Measurements from ENCODE around the gene ZC3H8.
A peak's percentile ranks its signal among the peaks of the same experiment; 100 is the strongest.

The ZC3H8 gene

DNA sequence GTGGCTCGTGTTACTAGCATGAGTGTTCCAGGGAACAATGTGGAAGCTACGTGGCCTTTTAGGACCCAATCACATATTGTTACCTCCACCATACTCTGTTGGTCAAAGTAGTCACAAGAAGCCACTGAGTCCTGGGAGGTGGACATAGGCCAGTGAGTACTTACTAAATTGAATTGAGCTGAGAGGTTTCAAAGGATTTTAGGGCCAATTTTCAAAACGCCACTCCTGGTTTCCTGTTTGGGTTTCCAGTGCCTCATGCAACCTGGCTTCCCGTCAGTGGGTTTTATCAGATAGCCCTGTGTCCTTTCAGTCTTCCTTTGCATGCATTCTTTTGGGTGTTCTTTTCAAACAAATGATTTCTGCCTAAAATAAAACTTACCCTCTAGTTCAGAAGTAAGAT lies 60.4 kb downstream of the ZC3H8 start:
- DNase-seq = no peak

DNA sequence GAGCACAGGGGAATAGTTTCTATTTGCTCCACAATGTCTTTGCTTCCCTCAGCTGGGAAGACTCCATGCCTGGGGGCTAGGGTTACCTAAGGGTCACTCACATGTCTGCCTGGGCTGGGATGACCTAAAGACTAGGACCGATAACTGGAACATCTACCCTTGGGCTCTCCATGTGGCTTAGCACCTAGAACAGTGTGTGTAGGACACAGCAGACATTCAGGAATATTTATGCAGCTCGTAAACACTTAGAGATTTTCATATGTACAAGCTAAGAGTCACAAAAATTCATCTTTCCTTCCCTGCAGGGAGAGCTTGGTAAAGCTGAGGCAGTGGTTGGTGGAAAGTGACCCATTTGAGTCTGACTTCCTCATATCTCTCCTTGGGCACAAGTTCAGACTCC lies 60.8 kb downstream of the ZC3H8 start:
- DNase-seq = no peak

DNA sequence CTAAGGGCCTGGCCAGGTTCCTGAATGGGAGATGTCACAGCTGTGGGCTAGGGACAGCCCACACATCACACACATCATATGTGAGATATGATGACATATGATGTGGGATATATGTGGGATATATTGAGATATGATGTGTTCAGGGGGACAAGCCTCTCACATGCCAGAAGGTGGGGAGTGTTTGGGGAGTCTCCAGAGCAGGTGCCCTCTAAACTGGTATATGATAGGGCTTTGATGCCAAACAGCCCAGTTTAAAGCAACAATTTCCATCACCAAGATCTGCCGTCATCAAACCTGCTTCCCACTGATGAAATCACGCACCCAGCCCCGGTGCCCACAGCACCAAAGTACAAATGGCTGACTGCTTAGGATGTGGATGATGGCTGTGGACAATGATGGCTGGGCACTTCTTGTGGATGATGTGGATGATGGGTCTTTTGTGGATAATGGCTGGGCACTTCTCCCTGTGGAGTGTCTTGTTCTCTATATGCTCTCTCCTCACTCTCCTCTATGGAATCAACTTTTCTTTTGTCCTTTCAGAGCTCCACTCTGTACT lies 65.8 kb downstream of the ZC3H8 start:
- peak; percentile 7 to 29 for DNase-seq

DNA sequence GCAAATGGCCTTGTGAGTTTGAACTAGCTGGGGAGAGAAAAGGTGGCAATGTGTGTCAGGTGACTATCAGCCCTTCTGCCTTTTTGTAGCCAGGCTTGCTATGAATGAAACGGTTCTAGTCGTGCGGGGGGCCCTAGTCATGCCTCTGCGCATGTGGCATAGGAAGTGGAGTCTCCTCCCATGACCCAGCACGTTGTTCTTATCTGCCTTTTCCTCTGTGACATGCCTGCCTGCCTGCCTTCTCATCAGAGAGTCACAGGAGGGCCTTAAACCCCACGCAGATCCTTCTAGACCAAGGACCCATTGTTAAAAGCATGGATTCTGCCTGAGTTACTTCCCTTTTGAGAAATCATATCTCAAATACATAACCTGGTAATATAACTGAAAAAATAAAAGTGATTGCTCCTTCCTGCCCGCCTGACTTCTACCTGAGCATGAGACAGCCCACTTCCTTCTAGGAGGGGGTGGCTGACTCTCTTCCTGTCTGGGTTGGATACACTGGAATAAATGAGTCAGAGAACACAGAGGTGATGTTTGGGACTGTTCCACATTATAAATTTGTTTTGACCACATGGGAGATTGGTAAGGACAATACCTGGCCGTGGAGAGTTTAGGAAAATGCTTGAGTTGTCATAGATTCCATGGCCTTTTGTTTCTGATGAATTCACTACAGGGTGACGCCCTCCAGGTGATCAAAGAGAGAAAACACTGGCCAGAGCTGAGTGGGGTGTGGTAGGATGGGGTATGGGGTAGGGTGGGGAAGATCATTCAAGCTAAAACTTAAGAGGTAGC lies 66.8 kb downstream of the ZC3H8 start:
- peak; percentile 80 to 86 for DNase-seq

DNA sequence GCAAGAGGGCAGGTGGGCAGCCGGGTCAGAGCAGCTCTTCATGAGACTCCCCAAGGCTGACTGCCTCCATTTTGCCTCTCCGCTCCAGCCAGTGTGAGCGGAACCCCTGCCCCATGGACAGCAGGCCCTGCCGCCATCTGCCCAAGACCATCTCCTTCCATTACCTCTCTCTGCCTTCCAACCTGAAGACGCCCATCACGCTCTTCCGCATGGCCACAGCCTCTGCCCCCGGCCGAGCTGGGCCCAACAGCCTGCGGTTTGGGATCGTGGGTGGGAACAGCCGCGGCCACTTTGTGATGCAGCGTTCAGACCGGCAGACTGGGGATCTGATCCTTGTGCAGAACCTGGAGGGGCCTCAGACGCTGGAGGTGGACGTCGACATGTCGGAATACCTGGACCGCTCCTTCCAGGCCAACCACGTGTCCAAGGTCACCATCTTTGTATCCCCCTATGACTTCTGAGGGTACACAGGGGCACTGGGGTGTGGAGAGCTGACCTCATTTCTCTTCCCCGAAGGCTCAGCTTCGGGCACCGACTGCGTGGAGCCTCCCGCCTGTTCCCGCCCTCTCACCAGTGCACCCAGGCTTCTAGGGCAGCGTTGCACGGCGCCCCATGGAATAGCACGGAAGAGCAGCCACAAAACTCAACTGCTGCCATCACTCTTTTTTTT lies 67.7 kb downstream of the ZC3H8 start:
- DNase-seq = peak; percentile 14 to 43

DNA sequence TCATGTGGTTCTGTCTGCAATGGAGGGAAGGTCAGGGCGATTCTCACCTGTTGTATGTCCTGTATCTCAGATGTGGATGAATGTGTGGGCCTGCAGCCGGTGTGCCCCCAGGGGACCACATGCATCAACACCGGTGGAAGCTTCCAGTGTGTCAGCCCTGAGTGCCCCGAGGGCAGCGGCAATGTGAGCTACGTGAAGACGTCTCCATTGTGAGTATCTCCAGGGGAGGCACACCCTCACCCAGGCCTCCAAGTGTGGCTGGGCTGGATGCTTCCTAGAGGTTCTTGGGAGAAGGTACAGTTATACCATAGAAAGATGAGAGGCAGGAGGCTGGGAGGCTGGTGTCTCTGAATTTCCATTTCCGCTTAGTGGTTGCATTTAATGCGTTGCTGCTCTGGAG lies 69.7 kb downstream of the ZC3H8 start:
- no peak for DNase-seq

DNA sequence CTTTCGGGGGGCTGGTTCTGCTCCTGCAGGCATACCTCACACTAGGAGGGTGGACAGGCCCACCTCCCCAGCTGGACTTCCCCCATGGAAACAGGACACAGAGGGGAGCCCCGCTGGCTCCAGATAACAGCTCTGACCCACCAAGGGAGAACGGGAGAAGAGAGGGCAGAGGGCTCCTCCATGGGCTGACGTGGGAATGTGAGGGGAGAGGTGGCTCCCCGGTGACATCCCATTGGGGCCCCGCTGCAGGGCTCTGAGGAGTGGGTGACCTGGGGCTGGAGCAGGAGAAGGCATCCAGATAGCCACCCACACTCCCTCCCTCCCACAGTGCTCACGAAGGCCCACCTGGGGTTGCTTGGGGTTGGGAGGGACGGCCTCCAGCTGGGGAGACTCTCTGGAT lies 70.7 kb downstream of the ZC3H8 start:
- no peak for DNase-seq

DNA sequence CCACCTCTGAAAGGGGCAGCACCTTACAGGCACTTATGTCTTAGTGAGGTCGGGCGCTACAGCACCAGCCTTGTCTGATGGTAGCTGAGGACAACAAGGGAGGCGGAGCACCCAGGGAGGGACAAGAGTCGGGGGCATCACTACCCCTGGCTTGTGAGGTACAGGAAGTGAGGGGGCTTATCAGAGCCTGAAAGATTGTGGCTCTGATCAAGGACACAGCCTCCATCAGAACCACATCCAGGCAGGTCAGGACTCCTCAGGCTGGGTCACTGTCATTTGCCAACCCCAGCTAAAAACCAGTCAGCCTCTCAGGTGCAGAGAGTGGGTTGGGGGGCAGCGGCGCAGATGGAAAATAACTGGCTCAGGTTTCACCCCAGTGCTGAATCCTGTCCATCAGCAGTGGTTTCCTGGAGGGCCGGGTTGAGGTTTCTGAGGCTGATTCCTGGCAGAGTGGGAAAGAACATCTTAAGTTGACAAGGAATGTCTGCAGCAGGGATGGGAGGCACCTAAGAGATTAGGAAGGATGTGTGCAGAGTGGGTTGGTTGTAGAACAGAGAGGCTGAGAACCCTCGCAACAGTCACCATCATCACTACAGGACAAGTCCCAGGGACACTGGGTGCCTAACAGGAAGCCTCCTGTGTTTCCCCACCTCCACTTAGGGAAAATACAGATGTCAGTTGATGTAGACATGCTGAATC lies 71.4 kb downstream of the ZC3H8 start:
- DNase-seq = peak; percentile 15 to 16

DNA sequence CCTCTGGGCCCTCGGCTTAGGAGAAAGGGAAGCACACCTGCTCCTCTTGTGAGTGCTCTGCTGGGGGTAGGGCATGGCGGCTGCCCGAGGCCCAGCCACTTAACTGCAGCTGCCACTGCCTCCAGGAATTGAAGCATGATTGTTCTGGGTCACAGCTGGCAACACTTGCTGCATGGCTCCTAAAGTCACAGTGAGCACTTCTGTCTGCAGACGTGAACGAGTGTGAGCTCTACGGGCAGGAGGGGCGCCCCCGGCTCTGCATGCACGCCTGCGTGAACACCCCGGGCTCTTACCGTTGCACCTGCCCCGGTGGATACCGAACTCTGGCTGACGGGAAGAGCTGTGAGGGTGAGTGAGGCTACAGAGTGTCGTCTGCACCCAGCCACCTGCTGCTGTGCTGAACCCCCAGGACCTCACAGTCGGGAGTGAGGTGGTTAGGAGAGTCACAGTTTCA lies 72.2 kb downstream of the ZC3H8 start:
- DNase-seq = peak; percentile 64 to 65

DNA sequence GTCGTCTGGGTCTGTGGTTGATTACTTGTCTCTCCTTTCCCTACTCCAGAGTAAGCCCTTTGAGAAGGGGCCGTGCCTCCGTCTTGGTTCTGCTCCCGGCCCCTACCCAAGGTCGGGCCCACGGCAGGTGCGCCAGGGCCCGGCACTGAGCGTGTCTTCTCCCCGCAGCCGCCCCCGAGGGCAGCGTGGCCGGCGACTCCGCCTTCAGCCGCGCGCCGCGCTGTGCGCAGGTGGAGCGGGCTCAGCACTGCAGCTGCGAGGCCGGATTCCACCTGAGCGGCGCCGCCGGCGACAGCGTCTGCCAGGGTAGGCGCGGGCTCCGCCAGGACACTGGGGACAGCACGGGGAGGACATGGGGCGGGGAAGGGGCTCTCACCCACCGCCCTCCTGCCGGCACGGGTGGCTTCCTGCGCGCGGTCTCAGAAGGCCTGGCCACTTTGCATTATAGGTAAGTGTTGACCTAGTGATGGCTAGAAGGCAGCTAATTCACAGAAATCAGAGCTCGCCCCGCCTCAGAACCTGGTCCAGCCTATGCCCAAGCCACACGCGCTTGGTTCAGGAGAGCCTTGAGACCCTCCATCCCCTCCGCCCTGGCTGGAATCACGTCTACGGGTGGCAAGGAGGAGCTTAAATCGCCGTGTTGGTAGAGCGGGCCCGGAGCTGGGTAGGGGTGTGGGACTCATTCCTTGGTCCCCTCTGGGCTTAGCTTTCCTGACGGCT lies 73.1 kb downstream of the ZC3H8 start:
- DNase-seq = peak; percentile 74 to 75

DNA sequence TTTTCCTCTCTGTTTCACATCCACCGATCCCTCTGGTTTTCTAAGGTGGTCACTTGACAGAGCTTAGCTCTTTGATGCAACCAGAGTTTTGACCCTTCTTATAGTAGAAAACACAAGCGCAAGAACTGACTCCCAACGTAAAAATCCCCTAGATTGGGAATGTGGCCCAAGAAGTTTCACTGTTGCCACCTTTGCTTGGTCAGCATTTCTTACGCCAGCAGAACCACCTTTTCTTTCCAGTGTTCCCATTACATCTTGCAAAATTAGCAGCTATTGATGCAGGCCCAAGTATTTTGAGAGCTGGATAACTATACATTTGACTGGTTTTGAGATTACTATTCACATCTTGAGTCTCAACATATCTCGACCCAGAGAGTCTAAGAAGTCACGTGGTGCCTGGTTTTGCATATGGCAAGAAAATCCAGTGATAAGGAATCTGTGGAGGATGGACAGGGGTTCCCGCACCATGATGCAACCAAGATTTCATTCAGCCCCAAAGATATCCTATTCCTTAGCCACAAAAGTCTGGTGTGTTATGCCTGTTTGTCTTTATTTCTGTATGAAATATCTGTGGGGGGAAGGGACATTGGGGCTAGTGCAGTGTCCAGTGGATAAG lies 78.8 kb downstream of the ZC3H8 start:
- no peak for DNase-seq

DNA sequence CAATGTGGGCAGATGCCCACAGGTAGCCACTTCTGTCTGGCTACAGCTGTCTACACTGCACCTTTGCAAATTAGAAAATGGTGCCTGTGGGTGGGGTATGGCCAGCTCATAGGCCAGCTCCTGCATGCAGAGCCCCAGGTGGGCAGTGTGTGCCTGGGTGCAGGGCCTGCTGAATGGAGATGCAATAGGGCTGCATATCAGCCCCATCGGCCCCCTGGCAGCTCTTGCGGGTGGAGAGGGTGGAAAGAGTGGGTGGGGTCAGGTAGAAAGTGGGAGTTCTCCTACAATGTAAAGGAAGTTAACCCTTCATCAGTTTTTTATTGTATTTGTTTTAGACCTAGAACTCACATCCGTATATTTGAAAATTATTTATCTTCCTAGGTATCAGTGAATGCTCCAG lies 79.5 kb downstream of the ZC3H8 start:
- DNase-seq = no peak

DNA sequence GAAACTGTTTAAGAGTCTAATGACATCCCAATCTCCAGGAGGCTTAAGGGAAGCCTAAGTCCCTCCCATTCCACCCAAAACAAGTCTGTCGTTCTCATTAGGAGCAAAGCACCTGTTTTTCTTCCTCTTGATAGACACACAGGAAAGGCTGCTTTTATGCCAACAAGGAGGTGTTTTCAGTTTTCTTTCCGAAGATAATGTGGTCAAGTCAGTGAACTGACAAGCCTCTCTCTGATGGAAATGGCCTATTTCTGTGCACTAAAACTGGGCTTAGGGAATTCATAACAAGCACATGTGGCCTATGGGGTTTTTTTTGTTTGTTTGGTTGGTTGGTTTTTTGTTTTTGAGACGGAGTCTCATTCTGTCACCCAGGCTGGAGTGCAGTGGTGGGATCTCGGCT lies 80.5 kb downstream of the ZC3H8 start:
- DNase-seq = no peak

DNA sequence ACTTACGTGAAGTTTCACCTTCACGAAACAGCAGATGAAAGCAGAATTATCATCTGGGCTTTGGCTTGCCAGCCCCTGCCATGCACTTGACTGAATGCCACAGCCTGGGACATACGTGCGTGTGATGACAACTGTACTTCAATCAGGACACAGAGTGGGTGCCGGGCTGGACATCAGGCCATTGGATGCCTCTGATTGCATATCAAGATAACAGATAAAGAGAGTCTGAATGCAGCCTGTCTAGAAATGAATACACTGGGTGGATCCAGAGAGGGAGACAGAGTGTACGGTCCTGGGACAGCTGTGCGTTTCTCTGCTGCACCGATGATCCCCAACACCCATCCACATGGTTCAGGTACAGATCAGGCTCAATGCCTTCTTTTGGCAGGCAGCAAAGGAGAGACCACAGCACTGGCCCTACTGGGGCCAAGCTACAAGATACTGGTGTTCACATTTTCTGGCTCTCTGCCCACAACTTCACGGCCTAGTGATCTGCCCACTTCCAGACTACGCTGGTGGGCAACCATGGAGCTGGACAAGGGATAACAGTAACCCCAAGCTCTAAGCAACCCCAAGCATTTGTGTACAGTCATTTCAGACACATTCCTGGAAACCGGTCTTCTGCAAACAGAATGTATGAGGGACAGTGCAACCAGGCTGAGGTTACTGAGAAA lies 81.1 kb downstream of the ZC3H8 start:
- DNase-seq = no peak

DNA sequence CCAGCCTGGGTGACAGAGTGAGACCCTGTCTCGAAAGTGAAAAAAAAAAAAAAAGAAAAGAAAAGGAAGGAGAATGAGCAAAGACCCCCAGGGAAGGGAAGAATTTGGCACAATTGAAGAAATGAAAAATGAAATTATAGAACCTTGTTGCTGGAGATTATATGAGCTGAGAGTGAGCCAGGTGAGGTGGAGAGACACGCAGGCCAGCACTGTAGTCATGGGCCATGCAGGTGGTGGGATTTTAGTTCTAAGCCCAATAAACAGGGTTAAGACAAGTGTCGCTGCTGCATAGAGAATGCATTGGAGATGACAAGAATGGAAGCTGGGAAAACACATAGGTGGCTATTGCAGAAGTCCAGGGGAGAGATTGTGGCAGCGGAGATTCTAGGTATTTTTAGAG lies 84.3 kb downstream of the ZC3H8 start:
- DNase-seq = no peak

DNA sequence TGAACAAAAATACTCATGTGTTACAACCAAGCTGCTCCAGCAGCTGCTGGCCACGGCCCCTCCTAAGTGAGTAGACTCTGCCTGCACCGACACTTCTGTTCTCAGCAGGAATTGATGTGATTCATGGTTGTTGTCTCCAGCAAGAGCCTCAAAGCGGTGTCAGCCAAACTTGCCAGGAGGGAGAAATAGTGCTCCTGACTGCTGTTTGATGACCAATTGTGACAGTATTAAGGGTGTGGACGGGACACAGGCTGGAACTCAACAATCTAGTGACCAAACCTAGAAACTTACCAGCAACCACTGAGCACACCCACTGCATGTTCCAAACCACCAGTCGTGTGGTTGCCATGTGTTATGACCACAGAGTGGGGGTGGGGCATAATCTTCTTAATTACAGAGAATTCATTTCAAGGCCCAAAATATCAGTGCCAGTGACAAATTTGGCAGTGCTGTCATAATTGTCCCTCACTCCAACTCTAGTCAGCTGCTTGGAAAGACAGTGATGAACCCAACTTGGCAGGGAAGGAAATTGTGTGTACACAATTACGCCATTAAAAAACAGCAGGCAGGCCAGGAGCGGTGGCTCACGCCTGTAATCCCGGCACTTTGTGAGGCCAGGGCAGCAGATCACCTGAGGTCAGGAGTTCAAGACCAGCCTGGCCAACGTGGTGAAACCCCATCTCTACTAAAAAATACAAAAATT lies 86.3 kb downstream of the ZC3H8 start:
- DNase-seq = no peak

DNA sequence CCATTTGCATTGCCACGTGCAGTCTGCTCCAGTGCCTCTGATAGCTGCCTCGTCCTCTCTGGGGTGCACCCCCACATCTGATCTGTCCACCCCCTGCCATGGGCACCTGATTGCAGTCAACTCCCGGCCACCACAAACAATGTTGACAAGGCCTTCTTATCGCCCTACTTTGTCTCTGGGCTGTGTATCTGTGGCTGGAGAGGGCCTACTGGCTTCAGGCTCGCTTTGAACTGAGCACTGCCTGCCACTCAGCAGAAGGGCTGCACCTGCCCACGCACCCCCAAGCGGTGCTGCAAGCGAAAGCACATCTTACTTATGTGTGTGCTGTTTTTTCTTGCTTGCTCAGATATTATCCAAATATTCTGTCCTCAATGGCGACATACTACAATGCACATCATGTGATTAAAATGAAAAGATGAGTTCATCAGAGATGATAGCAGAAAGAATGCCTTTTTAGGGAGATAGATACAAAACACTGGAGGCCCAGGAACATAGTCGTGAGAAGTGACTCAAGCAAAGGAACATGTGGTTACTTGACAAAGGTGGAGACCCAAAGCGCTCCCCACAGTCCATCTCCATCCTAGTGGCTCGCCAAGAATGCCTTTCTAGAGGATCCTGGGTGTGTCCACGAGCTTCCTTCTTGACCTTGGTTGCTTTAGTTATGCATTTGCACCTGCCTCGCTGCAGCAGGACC lies 87.9 kb downstream of the ZC3H8 start:
- peak; percentile 19 to 37 for DNase-seq

DNA sequence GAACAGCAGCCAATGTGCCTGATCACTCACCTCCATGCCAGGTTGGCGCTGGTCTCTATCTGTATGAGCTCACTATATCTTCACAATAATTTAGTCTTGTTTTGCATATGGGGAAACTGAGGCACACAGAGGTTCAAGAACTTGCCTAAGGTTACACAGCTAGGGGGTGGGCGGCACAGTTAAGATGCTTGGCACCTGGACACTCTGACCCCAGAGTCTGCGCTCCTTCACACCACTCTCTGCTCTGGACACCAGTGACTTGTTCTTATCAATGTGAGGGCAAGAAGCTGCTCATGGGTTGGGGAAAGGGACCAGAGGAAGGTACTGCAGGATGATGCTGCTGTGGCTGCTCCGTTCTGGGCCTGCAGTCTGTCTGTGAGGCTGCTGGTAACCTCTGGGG lies 89.5 kb downstream of the ZC3H8 start:
- DNase-seq = no peak

DNA sequence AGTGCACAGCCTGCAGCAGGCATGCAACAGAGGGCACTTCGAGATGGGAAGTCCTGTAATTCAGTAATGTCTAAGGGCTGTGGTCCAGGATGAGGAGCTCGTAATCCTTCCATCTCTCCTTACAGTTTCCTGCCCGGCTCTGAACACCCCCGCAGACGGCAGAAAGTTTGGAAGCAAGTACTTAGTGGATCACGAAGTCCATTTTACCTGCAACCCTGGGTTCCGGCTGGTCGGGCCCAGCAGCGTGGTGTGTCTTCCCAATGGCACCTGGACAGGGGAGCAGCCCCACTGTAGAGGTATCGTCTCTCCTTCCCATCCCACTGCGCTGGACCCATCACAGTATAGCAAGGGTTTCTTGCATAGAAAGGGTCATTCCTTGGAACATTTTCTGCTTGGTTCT lies 90.0 kb downstream of the ZC3H8 start:
- no peak for DNase-seq

DNA sequence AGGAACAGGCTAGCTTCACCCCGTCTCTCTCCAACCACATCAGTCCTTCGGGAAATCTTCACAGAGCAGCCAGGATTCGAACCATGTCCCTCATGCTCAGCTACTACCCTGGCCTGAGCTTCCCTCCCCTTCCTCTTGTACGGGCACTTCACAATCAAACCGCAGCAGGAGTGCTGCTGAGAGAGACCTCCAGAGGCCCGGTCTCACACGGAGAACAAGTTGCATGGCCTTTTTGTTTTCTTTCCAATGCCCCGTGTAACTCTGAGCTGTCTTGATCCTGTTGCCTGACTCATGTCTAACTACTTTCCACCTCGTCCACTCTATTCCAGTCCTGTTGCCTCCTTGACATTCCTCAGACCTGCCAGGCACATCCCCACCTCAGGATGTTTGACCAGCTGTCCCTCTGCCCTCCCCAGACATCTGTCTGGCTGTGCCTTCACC lies 91.3 kb downstream of the ZC3H8 start:
- no peak for DNase-seq

DNA sequence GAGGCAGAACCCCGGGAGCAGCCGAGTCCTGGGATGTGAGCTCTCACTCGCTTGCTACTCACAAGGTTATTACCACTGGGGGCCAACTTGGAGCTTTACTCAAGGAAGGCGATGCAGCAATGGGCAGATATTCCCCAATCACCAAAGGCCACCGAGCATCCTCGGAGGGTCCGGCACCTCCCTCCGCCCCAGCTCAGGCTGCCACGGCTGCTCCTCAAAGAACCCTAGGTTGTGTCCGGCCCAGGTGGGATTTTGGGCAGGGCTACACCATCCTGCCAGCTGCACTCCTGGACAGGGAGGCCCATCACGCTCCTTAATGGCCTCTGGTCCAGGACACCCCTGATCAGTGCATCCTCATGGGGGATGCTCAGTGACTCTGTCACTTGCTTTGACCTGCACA lies 91.9 kb downstream of the ZC3H8 start:
- DNase-seq = no peak

Data from activated CD4-positive, alpha-beta T cell treated with anti-CD3 and anti-CD28 coated beads for 4 hours (primary cell).